ENCODE measurements around the gene OR12D1. TPM values are rescaled to one million over a fixed set of nuclear protein-coding genes. Genes with fewer than 3 reads are reported as not detected.

OR12D1 gene
- total RNA-seq = not detected
- polyA plus RNA-seq (ENCODE audit: insufficient read depth, low read depth, low replicate concordance) = not detected
- long read RNA-seq, donor 1 = 0 reads
- long read RNA-seq, donor 2 = 0 reads

- Histone ChIP-seq H3K27ac (no peak within 1 kb of the TSS), H3K4me1 (no peaks in the 10 kb centered on the region), H3K9me3 (no peaks in the 10 kb centered on the region), H3K4me3 (no peak within 1 kb of the TSS), H3K36me3 (ENCODE audit: low read depth, missing control alignments) (no peaks in the 10 kb centered on the region), H3K27me3 (no peaks in the 10 kb centered on the region)
- DNase-seq = no peak
- intact Hi-C loops (cut with DNase I; ENCODE audit: low total_unique reads) = no loop called here
- TF ChIP-seq POLR2A (IDR thresholded peaks at IDR 0.05) = no peak
- TF ChIP-seq, protein P1, sequence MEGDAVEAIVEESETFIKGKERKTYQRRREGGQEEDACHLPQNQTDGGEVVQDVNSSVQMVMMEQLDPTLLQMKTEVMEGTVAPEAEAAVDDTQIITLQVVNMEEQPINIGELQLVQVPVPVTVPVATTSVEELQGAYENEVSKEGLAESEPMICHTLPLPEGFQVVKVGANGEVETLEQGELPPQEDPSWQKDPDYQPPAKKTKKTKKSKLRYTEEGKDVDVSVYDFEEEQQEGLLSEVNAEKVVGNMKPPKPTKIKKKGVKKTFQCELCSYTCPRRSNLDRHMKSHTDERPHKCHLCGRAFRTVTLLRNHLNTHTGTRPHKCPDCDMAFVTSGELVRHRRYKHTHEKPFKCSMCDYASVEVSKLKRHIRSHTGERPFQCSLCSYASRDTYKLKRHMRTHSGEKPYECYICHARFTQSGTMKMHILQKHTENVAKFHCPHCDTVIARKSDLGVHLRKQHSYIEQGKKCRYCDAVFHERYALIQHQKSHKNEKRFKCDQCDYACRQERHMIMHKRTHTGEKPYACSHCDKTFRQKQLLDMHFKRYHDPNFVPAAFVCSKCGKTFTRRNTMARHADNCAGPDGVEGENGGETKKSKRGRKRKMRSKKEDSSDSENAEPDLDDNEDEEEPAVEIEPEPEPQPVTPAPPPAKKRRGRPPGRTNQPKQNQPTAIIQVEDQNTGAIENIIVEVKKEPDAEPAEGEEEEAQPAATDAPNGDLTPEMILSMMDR (IDR thresholded peaks at IDR 0.05) = no peak
These were observed at the start of gene OR12D1 for GRCh38 chr6:29414588-29414987. Gene OR12D1 (plus strand): TSS chr6:29414928.

GRCh38 chr6:29368765-29369164 lies 46.0 kb upstream of the OR12D1 start, which contains the start of gene OR5V1:
Gene OR5V1 (minus strand): TSS chr6:29368865. CDS start chr6:29356195, 12,670 bp downstream.
- no peak for TF ChIP-seq POLR2A (IDR thresholded peaks at IDR 0.05)
- TF ChIP-seq, protein P1 (IDR thresholded peaks at IDR 0.05) = no peak
- intact Hi-C loops (cut with DNase I; ENCODE audit: low total_unique reads) = no loop called here

GRCh38 chr6:29375191-29375590 lies 39.5 kb upstream of the OR12D1 start, which contains the start of gene OR12D3:
Gene OR12D3 (minus strand): TSS chr6:29375291. CDS start chr6:29375287, 4 bp downstream.
- intact Hi-C loops (cut with DNase I; ENCODE audit: low total_unique reads) = no loop called here
- Histone ChIP-seq H3K9me3 (no peaks in the 10 kb centered on the region), H3K27ac (no peak within 1 kb of the TSS), H3K4me1 (no peaks in the 10 kb centered on the region), H3K27me3 (no peaks in the 10 kb centered on the region), H3K36me3 (ENCODE audit: low read depth, missing control alignments) (no peaks in the 10 kb centered on the region), H3K4me3 (no peak within 1 kb of the TSS)
- 96 to 97% methylated on average over 1 of the region's 1 CpG for WGBS, 2 donors
- no peak for DNase-seq
- TF ChIP-seq, protein P1 (IDR thresholded peaks at IDR 0.05) = no peak
- no peak for TF ChIP-seq POLR2A (IDR thresholded peaks at IDR 0.05)

More at GRCh38 chr6:29368765-29369164, 46.0 kb upstream of the OR12D1 start, which contains the start of gene OR5V1:
- no peaks in the 10 kb centered on the region for H3K27me3 ChIP-seq
- DNase-seq = no peak
- H3K27ac ChIP-seq = no peak within 1 kb of the TSS
- no peaks in the 10 kb centered on the region for H3K36me3 ChIP-seq (ENCODE audit: low read depth, missing control alignments)
- no peaks in the 10 kb centered on the region for H3K9me3 ChIP-seq
- H3K4me3 ChIP-seq = no peak within 1 kb of the TSS
- WGBS, 2 donors = 79 to 87% methylated on average over 3 of the region's 3 CpGs
- H3K4me1 ChIP-seq = no peaks in the 10 kb centered on the region

DNA sequence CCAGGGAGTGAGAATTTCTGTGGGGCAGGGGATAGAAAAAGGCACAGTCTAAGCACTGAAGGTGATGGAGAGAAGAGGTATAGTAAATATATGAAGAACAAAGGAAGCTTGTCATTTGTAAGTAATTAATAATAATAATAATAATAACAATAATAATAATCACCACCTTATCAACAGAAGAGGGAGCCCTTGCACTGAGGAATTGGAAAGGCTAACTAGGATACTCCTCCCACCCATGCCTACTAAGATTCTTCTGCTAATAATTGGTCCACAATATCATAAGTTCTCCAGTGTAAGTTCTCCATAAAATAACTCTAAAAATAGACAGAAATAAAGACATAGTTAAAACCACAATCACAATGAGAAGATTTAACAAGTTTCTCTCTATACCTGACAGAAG lies 38.7 kb upstream of the OR12D1 start:
- Histone ChIP-seq H3K27me3 (no peaks in the 10 kb centered on the region), H3K4me1 (no peaks in the 10 kb centered on the region), H3K4me3 (no peak overlapping the region), H3K36me3 (ENCODE audit: low read depth, missing control alignments) (no peaks in the 10 kb centered on the region), H3K27ac (no peak overlapping the region), H3K9me3 (no peaks in the 10 kb centered on the region)
- intact Hi-C loops (cut with DNase I; ENCODE audit: low total_unique reads) = no loop called here
- TF ChIP-seq, protein P1 (IDR thresholded peaks at IDR 0.05) = no peak
- no peak for TF ChIP-seq POLR2A (IDR thresholded peaks at IDR 0.05)
- no peak for DNase-seq

DNA sequence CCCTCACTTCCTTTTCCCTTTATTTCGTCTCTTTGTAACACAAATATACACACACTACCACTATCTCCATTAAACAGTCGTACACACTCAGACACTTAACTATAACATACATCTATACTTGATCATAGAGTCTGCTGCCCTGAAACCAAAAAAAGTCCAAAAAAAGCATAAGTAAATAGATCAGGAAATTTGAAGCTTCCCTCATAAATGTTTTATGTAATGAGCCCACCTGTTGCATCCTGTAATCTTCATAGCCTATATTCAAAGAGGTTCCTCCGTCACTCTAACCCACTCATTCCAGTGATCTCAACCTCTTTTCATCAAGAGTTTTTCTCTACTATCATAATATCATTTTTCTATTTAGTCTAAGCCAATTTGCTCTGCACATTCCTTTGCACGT lies 26.2 kb upstream of the OR12D1 start:
- no peak overlapping the region for H3K4me3 ChIP-seq
- no peaks in the 10 kb centered on the region for H3K36me3 ChIP-seq (ENCODE audit: low read depth, missing control alignments)
- intact Hi-C loops (cut with DNase I; ENCODE audit: low total_unique reads) = no loop called here
- TF ChIP-seq POLR2A (IDR thresholded peaks at IDR 0.05) = no peak
- TF ChIP-seq, protein P1 (IDR thresholded peaks at IDR 0.05) = no peak
- 67 to 71% methylated on average over 4 of the region's 4 CpGs for WGBS, 2 donors
- H3K9me3 ChIP-seq = no peaks in the 10 kb centered on the region
- no peaks in the 10 kb centered on the region for H3K4me1 ChIP-seq
- DNase-seq = no peak
- H3K27me3 ChIP-seq = no peaks in the 10 kb centered on the region
- H3K27ac ChIP-seq = no peak overlapping the region

All from testis (tissue), 5 donors.